ENCODE data around the gene FAM107B.

GRCh38 chr10:14572811-14573210, 201.9 kb downstream of the FAM107B start:
- TF ChIP-seq CEBPB (IDR thresholded peaks at IDR 0.05; ENCODE audit: low read depth, low read length) (no peak), CTCF (conservative IDR thresholded peaks at IDR 0.05; ENCODE audit: low read depth, low read length) (no peak)

All from IMR-90 (cell line).